ENCODE data around the gene EVX2.

EVX2 gene

GRCh38 chr2:176082824-176083751 is 674 bp downstream of the EVX2 start:
- peak; percentile 76 for DNase-seq (ENCODE audit: low read depth, low spot score)

GRCh38 chr2:176082525-176082823 is 1.3 kb downstream of the EVX2 start:
- DNase-seq (ENCODE audit: low read depth, low spot score): no peak

DNA sequence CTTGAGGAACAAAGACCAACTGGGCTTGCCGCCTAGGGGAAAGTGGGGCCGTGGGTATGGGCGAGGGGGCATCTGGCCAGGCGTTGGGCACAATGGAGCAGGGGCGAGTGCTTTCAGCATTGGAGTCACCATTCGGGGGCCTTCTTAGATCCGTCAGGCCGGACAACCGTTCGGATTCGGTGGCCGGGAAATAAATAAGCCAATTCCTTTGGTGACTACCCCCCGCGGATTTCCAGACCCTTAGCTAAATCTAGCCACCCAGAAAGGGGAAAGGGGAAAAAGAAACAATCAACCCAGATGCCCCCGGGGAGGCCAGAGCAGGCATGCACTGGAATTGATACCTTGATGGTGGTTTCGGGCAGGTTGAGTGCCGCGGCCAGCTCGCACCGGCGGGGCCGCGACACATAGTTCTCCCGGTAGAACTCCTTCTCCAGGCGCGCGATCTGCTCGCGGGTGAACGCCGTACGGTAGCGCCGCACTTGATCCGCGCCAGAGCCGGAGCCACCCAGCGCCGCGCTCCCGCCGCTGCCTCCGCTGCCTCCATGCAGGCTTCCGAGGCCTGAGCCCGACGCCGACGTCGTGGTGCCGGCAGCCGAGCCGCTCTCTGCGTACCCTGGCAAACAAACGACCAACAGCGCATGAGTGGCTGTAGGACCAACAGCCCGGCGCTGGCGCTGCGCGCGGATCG is 1.8 kb downstream of the EVX2 start:
- DNase-seq (ENCODE audit: low read depth, low spot score): peak; percentile 78

- no peak for DNase-seq (ENCODE audit: low read depth, low spot score)
Observed at GRCh38 chr2:176081376-176081836, 2.4 kb downstream of the EVX2 start.

DNA sequence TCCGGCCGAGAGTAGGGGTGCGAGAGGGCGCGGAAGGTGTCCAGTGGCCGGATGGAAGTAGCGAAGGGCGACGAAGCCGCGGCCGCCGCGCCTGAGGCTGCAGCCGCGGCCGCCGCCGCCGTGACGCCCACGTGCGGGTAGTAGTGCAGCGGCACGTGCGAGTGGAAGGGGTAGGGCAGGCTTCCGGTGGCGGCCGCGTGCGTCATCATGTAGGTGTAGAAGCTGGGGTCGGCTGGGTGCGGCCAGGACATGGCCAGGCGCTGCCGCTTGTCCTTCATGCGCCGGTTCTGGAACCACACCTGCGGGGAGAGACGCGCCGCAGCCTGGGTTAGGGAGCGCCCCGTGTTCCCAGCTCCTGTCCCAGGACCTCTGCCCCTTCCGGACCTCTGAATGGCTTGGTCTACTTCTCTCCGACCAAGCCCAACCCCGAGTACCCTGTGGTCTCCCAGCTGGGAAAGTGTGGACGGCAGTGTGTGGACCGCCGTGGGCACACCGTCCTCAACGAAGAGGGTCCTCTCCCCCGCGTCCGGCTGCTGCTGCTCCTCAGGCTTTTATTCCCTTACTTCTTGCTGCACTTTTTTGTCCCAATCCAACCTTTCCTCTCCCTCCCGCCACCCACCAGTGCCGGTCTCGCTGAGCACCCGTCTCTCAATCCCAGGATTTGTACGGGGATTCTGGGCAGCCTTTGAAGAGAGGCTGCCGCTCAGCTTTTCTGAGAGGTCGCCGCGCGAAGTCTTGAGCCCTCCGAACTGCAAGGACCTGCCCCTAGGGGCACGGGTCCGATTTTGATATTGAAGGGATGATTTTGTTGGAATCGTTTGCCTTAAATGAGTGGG is 3.0 kb downstream of the EVX2 start:
- peak; percentile 60 for DNase-seq (ENCODE audit: low read depth, low spot score)

- DNase-seq (ENCODE audit: low read depth, low spot score): peak; percentile 93
Observed at GRCh38 chr2:176079831-176080539, 3.8 kb downstream of the EVX2 start.

- peak; percentile 82 for DNase-seq (ENCODE audit: low read depth, low spot score)
Observed at GRCh38 chr2:176079285-176079830, 4.4 kb downstream of the EVX2 start.

DNA sequence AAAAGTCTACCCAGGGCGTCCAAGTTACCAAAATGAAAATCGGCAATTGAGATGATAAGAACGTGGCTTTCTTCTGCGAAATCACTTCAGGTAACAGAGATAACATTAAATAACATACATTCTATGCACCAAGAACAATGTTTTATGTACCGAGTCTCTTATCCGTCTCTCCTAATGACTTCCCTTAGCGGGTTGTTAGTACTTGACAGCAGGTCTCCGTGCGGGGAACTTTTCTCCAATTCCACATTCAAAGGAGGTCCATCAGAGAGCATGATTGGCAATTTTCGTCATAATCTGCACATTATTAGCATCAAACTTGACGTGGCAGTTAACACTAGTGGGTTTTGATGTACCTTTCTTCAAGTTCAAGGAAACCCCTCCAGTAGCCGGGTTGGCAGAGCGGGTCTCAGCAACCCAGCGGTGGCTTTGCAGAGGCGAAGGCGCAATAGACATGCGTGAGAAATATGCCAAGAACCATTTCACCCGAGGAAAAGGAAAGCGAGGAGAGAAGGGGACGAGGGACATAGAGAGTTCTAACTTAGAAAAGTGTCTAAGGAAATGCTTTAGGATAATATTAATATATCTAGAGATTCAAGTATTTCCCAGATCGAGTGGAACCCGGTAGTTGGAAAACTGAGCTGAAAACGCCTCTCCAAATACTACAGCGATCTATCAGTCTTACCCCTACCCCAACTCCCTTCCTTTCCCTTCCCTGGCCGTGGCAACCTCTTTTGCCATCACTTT is 5.0 kb downstream of the EVX2 start:
- DNase-seq (ENCODE audit: low read depth, low spot score): peak; percentile 21

DNA sequence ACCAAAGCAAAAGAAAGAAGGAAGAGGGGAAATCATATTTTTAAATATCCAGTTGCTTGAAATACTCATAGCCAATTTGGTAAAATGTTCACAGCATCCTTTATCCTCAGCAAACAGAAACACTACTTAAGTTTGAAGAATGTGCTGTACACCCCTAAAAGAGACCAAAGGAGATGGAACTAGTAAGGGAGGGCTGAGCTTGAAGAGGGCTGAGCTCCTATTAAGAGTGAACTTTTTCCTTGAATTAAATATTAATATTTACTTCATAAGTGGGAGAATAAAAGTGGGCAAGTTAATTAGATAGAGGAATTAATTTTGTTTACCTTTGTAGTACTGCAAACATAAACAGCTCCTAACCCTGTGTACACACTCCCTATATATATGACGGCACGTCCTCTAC is 7.0 kb downstream of the EVX2 start:
- DNase-seq (ENCODE audit: low read depth, low spot score): no peak

GRCh38 chr2:176076063-176076462 is 7.7 kb downstream of the EVX2 start:
- no peak for DNase-seq (ENCODE audit: low read depth, low spot score)

GRCh38 chr2:176075481-176075880 is 8.3 kb downstream of the EVX2 start:
- DNase-seq (ENCODE audit: low read depth, low spot score): peak; percentile 70

- DNase-seq (ENCODE audit: low read depth, low spot score): no peak
Observed at GRCh38 chr2:176074919-176075425, 8.8 kb downstream of the EVX2 start.

- DNase-seq (ENCODE audit: low read depth, low spot score): peak; percentile 65
Observed at GRCh38 chr2:176072951-176073904, 10.5 kb downstream of the EVX2 start.

DNA sequence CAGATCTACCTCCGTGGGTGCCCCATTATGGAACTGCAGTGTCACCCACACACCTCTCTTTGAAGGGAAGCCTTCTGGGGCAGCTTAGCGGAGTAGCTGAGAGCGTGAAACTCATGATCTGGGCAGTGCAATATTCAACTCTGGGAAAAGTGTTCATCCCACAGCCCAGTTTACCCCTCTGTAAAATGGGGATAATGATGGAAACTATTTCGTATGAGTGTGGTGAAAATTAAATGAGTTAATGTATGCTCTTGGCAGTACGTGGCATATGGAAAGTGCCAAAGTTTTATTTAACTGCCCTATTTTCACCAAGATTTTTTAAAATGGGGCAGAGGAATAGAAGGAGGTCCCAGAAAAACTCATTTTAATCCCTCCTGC is 11.5 kb downstream of the EVX2 start:
- DNase-seq (ENCODE audit: low read depth, low spot score): no peak

DNA sequence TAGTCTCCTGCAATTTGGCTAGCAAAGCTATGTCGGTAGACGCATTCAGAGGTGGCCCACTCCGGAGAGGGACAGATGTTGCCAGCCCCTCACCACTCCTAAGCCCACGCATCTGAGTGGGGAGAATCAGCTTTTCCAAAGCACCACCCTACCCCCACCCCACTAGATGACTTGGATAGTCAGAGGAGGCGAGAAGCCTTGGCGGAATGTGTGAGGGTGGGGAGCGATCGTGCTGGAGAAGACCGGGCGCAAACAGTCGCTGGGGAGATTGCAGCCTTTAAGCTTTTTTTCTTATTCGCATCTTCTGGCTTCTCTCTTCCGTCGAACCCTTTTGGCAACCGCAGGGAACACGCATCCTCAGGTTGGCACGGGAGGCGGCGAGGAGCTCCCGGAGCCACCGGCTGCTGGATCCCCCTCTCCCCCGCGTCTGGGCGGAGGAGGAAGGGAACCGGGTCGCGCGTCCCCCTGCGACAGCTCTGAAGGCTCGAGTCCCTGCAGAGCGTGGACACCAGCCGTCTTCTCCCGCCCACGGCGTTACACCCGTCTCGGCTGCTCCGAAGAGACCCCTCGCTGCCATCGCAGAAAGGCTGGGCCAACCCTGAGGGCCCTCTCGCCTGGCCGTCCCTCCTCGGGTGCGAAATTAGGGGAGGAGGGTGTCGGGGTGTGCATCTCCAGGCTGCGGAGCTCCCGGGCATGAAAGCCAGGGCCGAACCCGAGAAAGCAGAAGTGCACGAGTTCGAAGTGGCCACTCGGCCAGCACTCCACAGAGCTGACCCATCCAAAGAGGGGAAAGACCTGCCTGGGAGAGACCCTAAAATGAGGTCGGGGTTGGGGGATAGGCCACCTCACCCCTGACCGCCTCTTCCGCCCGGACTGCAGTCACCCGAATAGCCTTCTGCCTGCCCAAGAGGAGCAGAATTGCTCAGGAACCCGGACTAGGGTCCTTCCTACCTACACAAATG is 12.2 kb downstream of the EVX2 start:
- no peak for DNase-seq (ENCODE audit: low read depth, low spot score)

DNA sequence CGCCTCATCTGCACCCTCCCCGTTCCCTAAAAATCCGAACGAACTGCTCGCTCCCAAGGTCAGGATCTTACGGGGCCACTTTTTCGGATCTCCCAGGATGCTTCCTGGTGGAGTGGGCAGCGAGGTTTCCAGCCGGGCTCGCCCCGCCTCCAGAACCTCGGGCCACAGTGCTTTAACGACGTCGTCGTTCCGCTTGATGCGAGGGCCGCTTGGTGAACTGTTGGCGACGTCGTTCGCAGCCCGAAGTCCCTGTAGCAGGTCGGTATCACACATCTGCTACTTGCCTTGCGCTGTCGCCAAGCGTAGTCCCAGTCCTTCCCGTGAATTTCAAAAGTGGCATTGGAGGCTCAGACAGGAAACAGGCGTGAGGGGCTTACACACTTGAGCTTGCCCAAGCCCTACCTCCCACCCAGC is 15.3 kb downstream of the EVX2 start:
- peak; percentile 28 for DNase-seq (ENCODE audit: low read depth, low spot score)

DNA sequence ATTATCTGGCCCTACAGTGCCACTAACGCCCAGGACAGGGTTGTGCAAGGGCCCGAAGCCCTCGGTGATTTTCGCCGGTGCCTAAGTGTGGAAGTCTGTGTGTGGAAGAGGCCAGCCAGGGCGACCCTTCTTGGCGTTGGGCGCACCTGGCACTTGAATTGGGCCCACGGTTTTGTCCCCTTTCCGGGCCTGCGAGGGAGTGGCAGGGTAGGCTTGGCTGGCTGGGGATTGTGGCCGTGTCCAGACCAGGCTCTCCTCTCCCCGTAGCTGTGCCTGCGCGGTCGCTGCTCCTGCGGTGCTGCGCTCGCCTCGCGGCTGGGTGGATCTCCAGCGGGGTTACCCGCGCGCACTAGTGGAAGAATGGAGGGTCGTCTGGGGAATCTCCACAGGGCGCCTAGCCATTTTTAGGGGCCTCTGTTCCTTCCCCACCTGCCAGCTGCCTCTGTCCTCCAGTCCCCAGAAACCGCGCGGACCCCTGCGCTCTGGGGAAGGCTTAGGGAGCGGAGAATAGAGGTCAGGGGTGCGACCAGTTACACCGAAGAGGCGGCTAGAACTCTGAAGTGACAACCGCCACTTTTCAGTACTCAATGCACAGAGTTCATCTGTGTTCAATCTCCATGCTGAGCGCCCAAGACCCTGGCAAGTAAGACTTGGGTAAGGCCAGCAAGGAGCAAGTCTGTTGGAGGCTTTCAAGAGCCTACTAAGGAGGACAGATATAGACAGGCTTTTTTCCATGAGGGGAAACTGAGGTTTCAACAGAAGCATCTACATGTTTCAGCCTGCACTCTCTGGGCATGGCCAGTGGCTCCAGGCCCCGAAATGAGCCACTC is 16.0 kb downstream of the EVX2 start:
- no peak for DNase-seq (ENCODE audit: low read depth, low spot score)

Measured in ELF-1 (cell line).